HL-60/S4 (cell line): ENCODE results near the gene MAMLD1.

Experiments used
- in situ Hi-C: fragments of 300-500 bp; cut with MboI; formaldehyde crosslinking; loops from 2 replicates; pipeline ENCODE4 v1.14.3; 2022; ENCODE audit warnings: low sequenced_read_pairs

Gene MAMLD1

GRCh38 chrX:150456941-150457340 is 93.8 kb downstream of the MAMLD1 start:
- in situ Hi-C loops, result no loop called here

DNA sequence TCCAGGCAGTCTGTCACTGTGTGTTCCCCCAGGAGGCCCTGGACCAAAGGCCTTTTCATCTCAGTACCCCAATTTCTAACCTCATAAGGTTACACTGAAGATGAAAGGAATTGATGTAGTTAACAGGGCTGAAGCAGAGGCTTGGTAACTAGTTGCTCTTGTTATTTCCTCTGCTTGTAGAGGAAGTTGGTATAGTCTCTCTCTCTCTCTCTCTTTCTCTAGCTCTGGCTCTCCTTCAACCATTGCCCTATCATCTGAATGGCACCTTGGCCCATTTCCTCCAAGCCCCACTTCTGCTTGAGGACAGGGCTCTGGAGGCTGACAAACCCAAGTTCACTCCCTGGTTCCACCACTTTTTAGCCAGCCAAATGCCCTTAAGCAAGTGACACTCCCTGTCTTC is 96.1 kb downstream of the MAMLD1 start:
- in situ Hi-C loops, result no loop called here

DNA sequence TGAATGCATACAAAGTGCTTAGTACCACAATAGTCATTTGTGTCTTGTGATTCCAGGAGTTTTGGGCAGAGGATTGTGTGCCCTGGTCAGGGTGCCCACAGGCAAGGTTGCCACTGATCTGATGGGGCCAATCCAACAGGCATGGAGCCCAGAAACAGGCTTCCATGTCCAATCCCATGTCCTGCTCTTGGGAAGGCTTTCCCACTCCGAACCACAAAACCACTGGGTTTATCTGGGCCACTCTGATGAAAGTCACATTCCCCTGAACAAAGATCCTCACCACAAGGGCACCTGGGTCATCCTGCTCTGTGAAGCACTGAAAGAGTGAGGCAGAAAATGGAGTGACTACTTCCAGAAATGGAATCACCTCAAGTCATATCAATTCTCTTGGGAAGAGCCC is 96.9 kb downstream of the MAMLD1 start:
- in situ Hi-C loops, result no loop called here

DNA sequence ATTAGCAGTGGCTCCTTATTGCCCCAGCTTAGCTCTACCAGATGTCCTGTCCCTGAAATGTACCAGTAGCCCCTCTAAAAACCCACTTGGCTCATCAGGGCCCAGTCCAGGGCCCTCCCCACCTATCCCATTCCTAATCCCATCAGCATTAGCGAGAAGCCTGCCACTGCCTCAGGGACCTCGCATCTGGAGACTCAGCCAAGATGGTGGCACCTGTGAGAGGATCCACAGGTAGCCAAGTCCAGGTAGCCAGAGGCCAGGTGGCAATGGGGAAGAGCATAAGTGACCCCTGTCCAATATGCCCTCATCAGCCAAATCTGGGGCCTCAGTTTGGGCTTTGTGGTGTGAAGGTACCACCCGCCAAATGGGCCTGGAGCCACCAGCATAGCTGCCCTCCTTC is 97.7 kb downstream of the MAMLD1 start:
- in situ Hi-C loops, result no loop called here

GRCh38 chrX:150463566-150463965 is 100.4 kb downstream of the MAMLD1 start:
- in situ Hi-C loops, result no loop called here

DNA sequence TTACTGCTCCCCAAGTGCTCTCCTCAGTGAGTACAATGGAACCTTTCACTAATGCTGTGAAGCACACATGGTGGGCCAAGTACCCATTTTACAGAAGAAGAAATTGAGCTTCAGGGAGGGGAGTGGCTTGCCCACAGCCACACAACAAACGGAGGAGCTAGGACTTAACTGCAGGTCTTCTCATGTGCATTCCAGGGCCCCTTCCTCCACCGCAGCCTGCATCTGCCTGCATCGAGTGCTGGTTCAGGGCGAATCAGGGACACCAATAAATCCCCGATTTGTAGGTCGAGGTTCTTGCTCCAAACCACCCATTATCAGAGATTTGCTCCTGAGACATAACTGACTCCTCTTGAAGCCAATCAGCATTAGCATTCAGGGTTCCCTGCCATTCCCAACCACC is 100.9 kb downstream of the MAMLD1 start:
- in situ Hi-C loops, result no loop called here

DNA sequence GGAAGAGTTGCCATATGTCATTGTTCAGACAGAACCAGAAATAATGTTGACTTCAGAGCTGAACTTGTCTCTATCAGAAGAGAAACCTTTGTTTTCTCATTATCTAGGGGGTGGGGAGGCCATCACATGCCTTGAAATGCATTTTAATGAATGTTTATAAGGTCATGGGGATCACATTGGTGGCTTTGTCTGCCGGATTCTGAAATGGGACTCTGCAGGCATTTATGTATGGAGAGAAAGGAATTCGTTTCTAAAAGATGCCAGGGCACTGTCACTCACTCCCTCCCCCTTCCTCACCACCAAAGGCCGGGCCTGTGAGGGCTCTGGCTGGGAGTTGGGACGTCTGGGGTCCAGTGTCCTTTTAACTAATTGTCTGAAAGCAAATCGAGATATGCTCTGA is 102.2 kb downstream of the MAMLD1 start:
- in situ Hi-C loops, result no loop called here

GRCh38 chrX:150465881-150466775 is 103.0 kb downstream of the MAMLD1 start:
- in situ Hi-C loops, result no loop called here

- in situ Hi-C loops, result no loop called here
Observed at GRCh38 chrX:150472306-150472705, 109.2 kb downstream of the MAMLD1 start.

DNA sequence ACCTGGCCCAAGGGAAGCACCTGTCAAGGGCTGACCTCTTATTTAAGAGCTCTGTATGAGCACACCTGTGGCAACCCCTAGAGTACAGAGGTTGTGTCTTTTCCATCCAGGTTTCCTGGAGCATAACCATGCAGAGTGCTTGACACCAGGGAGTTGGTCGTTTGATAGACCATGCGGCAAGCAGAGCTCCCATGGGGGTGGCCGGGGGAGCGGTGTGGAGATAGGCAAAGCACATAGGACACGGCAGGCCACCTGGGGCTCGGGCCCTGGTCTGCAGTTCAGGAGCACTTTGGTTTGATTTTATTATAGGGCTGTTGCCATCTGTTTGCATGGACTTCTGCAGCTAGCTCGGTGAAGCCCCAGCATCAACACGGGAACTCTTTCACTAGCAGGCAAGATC is 110.3 kb downstream of the MAMLD1 start:
- in situ Hi-C loops, result no loop called here

- in situ Hi-C loops, result no loop called here
Observed at GRCh38 chrX:150475461-150475860, 112.3 kb downstream of the MAMLD1 start.

DNA sequence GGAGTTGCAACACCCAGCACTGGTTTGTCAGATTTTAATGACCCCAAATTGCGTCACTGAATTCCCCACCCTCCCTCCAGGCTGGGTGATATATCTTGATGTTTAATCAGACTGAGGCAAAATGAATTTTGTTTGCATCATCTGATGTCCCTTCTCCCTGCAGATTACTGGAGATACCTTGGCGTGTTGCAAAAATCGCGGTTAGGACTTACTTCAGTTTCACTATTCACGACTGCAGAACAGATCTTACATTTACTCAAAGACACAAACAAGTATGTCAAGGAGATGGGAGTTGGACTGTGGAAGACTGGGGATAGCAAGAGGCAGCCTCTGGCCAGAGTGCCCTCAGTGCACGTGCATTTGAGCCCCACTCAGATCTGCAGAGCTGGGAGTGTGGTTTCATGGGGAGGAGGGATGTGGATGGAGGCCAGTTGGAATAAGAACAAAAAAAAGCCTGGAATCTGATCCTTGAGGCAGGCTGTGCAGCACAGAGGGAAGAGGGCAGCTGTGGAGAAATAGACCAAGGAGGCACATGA is 113.1 kb downstream of the MAMLD1 start:
- in situ Hi-C loops, result no loop called here

DNA sequence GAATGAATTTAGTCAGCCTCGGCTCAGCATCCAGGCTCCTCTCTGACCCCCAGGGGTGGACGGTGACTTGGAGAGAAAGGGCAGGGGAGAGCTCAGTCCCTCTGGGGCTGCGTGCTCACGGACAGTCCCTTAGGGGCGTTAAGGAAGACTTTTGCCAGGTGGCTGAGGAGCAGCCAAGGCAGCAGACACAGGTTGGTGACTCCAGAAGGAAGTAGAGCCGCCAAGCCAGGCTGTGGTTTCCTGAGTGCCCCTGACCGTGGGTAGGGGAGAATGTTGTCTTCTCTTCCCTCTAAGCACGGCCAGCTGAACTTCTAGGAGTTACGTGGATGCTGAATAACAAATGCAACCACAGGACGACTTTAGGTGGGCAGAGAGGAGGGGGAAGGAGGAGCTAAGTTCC is 114.3 kb downstream of the MAMLD1 start:
- in situ Hi-C loops, result no loop called here

GRCh38 chrX:150478496-150479492 is 115.7 kb downstream of the MAMLD1 start:
- in situ Hi-C loops, result no loop called here

GRCh38 chrX:150482537-150483206 is 119.6 kb downstream of the MAMLD1 start:
- in situ Hi-C loops, result no loop called here

- in situ Hi-C loops, result no loop called here
Observed at GRCh38 chrX:150483356-150483985, 120.4 kb downstream of the MAMLD1 start.

DNA sequence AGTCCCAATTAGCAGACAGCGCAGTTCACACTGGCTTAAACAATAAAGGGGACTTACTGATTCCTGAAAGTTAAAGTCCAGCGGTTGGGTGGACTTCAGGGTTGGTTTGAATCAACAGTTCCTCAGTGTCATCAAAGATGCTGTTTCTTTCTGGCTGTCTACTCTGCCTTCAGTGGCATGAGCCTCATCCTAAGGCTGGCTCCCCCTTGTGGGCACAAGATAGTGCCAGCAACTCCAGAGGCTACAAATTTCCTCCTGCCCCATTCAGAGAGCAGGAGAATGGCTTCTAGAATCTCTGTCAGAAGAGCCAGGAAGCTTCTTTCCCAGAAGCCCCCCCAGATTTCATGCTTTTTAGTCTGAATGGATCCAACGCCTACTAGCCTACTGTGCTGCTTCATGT is 122.9 kb downstream of the MAMLD1 start:
- in situ Hi-C loops, result no loop called here

DNA sequence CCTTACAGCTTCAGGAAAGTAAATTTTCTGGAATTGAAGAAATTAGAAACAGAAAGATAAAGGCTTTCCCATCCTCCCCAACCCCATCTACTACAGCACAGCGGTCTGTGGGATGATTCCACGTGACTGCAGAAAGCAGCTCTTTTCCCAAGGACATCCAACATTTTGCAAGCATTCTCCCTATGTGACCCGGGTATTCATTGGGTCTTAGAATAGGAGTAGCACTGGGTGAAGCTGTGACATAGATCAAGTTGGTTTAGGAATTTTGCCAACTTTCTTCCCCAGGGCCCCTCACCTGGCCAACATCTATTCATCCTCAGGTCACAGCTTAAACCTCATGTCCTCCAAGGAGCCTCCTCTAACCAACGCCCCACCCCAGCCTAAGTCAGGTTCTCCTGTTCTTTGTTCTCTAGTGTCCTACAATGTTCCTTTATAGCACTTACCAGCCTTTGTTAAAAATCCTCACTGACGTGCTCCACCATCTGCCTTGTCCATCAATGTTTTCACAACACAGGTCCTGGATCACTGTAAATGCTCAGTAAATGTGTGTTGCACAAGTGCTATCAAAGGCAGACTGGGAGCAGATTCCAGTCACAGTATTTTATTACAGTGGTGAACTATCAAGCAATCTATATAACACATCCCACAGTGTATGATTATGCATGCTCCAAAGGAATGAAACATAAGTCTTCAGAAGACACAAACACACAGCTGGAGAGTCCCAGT is 124.4 kb downstream of the MAMLD1 start:
- in situ Hi-C loops, result no loop called here

- in situ Hi-C loops, result no loop called here
Observed at GRCh38 chrX:150489359-150490015, 126.4 kb downstream of the MAMLD1 start.
